HepG2 (cell line): ENCODE measurements around the gene RHBDL3. TPM values are rescaled to one million over a fixed set of nuclear protein-coding genes. Genes with fewer than 3 reads are reported as not detected.

Source experiments
- ADNP ChIP-seq: sonication (generic); formaldehyde crosslinking; IDR thresholded peaks from 2 replicates; pipeline ENCODE4 v1.4.0; 2020; ENCODE audit warnings: missing genetic modification reagents
- AGO1 ChIP-seq: fragments of 200-400 bp; formaldehyde crosslinking; IDR thresholded peaks from 2 replicates; pipeline ENCODE4 v1.6.1; 2017; ENCODE audit warnings: mild to moderate bottlenecking, low read depth, low read length, moderate library complexity; ENCODE audit not compliant: poor library complexity, severe bottlenecking
- ATF1 ChIP-seq: IDR thresholded peaks from 2 replicates; pipeline ENCODE4 v1.6.1; 2016; ENCODE audit warnings: mild to moderate bottlenecking, control low read depth
- ETS1 ChIP-seq: sonication (generic); formaldehyde crosslinking; IDR thresholded peaks from 2 replicates; pipeline ENCODE4 v1.4.0; 2020; ENCODE audit warnings: missing genetic modification reagents
- HINFP ChIP-seq: sonication (generic); formaldehyde crosslinking; IDR thresholded peaks from 2 replicates; pipeline ENCODE4 v1.4.0; 2020; ENCODE audit warnings: low read depth, mild to moderate bottlenecking, missing genetic modification reagents
- KAT2B ChIP-seq: fragments of 150-350 bp; IDR thresholded peaks from 2 replicates; pipeline ENCODE4 v1.6.1; 2014; ENCODE audit warnings: low read depth, low read length, borderline replicate concordance
- KLF15 ChIP-seq: sonication (generic); formaldehyde crosslinking; IDR thresholded peaks from 2 replicates; pipeline ENCODE4 v1.8.1; 2023; ENCODE audit warnings: borderline replicate concordance, mild to moderate bottlenecking, inconsistent platforms, missing genetic modification reagents, mixed read lengths
- MAFF ChIP-seq: IDR thresholded peaks from 2 replicates; pipeline ENCODE4 v1.6.1; 2011; ENCODE audit warnings: low read depth, low read length, improper control_type of control experiment
- MEF2D ChIP-seq: sonication (generic); formaldehyde crosslinking; IDR thresholded peaks from 2 replicates; pipeline ENCODE4 v1.5.1; 2020; ENCODE audit warnings: mild to moderate bottlenecking, missing genetic modification reagents
- PITX1 ChIP-seq: sonication (generic); formaldehyde crosslinking; IDR thresholded peaks from 2 replicates; pipeline ENCODE4 v1.5.1; 2020; ENCODE audit warnings: mild to moderate bottlenecking, missing genetic modification reagents
- RAD21 ChIP-seq: fragments of 450-650 bp; formaldehyde crosslinking; IDR thresholded peaks from 2 replicates; pipeline ENCODE4 v1.5.0; 2020; ENCODE audit warnings: mild to moderate bottlenecking
- SAP130 ChIP-seq: IDR thresholded peaks from 2 replicates; pipeline ENCODE4 v1.6.1; 2016; ENCODE audit warnings: low read depth
- SIN3A ChIP-seq: IDR thresholded peaks from 2 replicates; pipeline ENCODE4 v1.6.1; 2011; ENCODE audit warnings: low read depth, mild to moderate bottlenecking, control low read depth, low read length, borderline replicate concordance
- SNRNP70 ChIP-seq: fragments of 200-400 bp; formaldehyde crosslinking; IDR thresholded peaks from 2 replicates; pipeline ENCODE4 v1.6.1; 2017; ENCODE audit warnings: mild to moderate bottlenecking, low read depth, low read length, moderate library complexity
- TCF7L2 ChIP-seq: IDR thresholded peaks from 2 replicates; pipeline ENCODE4 v1.6.1; 2011; ENCODE audit warnings: mild to moderate bottlenecking, low read depth, low read length, moderate library complexity
- WIZ ChIP-seq: sonication (generic); formaldehyde crosslinking; IDR thresholded peaks from 2 replicates; pipeline ENCODE4 v1.5.1; 2020; ENCODE audit warnings: mild to moderate bottlenecking, missing genetic modification reagents
- ZKSCAN5 ChIP-seq: sonication (generic); formaldehyde crosslinking; IDR thresholded peaks from 2 replicates; pipeline ENCODE4 v1.5.1; 2020; ENCODE audit warnings: mild to moderate bottlenecking, missing genetic modification reagents
- ZNF256 ChIP-seq: sonication (generic); formaldehyde crosslinking; conservative IDR thresholded peaks from 2 replicates; pipeline ENCODE4 v1.4.0; 2020; ENCODE audit warnings: missing genetic modification reagents
- ZNF317 ChIP-seq: sonication (generic); formaldehyde crosslinking; IDR thresholded peaks from 2 replicates; pipeline ENCODE4 v1.5.0; 2020; ENCODE audit warnings: mild to moderate bottlenecking, missing genetic modification reagents
- ZNF451 ChIP-seq: sonication (generic); formaldehyde crosslinking; IDR thresholded peaks from 2 replicates; pipeline ENCODE4 v1.5.0; 2020; ENCODE audit warnings: mild to moderate bottlenecking, missing genetic modification reagents
- ZNF563 ChIP-seq: sonication (generic); formaldehyde crosslinking; IDR thresholded peaks from 2 replicates; pipeline ENCODE4 v1.8.0; 2022; ENCODE audit warnings: mild to moderate bottlenecking, moderate library complexity, missing genetic modification reagents
- ZNF660 ChIP-seq: sonication (generic); formaldehyde crosslinking; IDR thresholded peaks from 2 replicates; pipeline ENCODE4 v1.5.1; 2020; ENCODE audit warnings: mild to moderate bottlenecking, low read depth, missing genetic modification reagents, borderline replicate concordance
- ZNF772 ChIP-seq: sonication (generic); formaldehyde crosslinking; IDR thresholded peaks from 2 replicates; pipeline ENCODE4 v1.5.0; 2020; ENCODE audit warnings: mild to moderate bottlenecking, missing genetic modification reagents
- polyA plus RNA-seq, 8 experiments: library from polyadenylated mRNA; depleted of rRNA in 3 of 8; stranded (reverse) in 7 of 8; unstranded in 1 of 8; fragments of >200 nt; fragmentation: Illumina TruSeq in 4 of 8; extraction: Trizol in 4 of 8; gene quantifications; 2 replicates each; pipeline versions ENCODE4 v1.2.1 to v1.2.3, GENCODE V29; 2011 to 2016; ENCODE audit warnings: low read depth in 4 of 8, missing spikeins in 1 of 8, mixed read lengths in 1 of 8; ENCODE audit not compliant: insufficient read depth in 1 of 8
- total RNA-seq, 5 experiments: library from RNA; depleted of rRNA; stranded (reverse); fragments of >200 nt; fragmentation: Illumina TruSeq; extraction: Trizol; gene quantifications; 2 replicates each; pipeline ENCODE4 v1.2.3, GENCODE V29; 2016; ENCODE audit warnings: low read depth in 1 of 5
- TF ChIP-seq, protein P1 (sequence below): sonication (generic); formaldehyde crosslinking; IDR thresholded peaks from 2 replicates; pipeline ENCODE4 v1.4.0; 2020; ENCODE audit warnings: mild to moderate bottlenecking, missing genetic modification reagents

The RHBDL3 gene
- total and polyA plus RNA-seq, 2 of the 13 experiments (the other 11 are each of a cell fraction or from before 2014, with no cell fraction given): 0.09 TPM; not detected in 1

- TF ChIP-seq, protein P1, sequence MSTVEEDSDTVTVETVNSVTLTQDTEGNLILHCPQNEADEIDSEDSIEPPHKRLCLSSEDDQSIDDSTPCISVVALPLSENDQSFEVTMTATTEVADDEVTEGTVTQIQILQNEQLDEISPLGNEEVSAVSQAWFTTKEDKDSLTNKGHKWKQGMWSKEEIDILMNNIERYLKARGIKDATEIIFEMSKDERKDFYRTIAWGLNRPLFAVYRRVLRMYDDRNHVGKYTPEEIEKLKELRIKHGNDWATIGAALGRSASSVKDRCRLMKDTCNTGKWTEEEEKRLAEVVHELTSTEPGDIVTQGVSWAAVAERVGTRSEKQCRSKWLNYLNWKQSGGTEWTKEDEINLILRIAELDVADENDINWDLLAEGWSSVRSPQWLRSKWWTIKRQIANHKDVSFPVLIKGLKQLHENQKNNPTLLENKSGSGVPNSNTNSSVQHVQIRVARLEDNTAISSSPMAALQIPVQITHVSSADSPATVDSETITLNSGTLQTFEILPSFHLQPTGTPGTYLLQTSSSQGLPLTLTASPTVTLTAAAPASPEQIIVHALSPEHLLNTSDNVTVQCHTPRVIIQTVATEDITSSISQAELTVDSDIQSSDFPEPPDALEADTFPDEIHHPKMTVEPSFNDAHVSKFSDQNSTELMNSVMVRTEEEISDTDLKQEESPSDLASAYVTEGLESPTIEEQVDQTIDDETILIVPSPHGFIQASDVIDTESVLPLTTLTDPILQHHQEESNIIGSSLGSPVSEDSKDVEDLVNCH (CRISPR knock-in tag): no peak
- TF ChIP-seq ZNF772 (CRISPR knock-in tag) (no peak), KLF15 (no peak), SAP130 (CRISPR knock-in tag) (no peak; the same call in 1 of the 2 replicates), ZNF256 (CRISPR knock-in tag) (no peak), MEF2D (peak; percentile 67; the same call in 1 of the 2 replicates), TCF7L2 (peak; percentile 57; the same call in 1 of the 2 replicates), SIN3A (no peak), ADNP (CRISPR knock-in tag) (no peak), ZNF451 (CRISPR knock-in tag) (no peak), ZNF317 (CRISPR knock-in tag) (no peak), KAT2B (no peak), ZKSCAN5 (CRISPR knock-in tag) (no peak), RAD21 (CRISPR knock-in tag) (no peak), ETS1 (CRISPR knock-in tag) (no peak), PITX1 (CRISPR knock-in tag) (peak; percentile 81), ZNF660 (CRISPR knock-in tag) (no peak), WIZ (no peak), AGO1 (no peak), SNRNP70 (no peak), ZNF563 (CRISPR knock-in tag) (0 out of 2 replicates have a peak, but pooled peaks have one; percentile 33), ATF1 (CRISPR knock-in tag) (no peak), MAFF (no peak), HINFP (CRISPR knock-in tag) (no peak)
Measured at GRCh38 chr17:32302860-32303649, 37.4 kb downstream of the RHBDL3 start (continued).
